HepG2 (cell line): Measurements from ENCODE around the gene AGXT. TPM values are rescaled to one million over a fixed set of nuclear protein-coding genes. Genes with fewer than 3 reads are reported as not detected.
A peak's percentile ranks its signal among the peaks of the same experiment; 100 is the strongest.

Experiments
- ATF6 ChIP-seq: sonication (generic); formaldehyde crosslinking; conservative IDR thresholded peaks from 2 replicates; pipeline ENCODE4 v1.4.0; 2020; ENCODE audit warnings: missing genetic modification reagents
- ATF7-NPFF ChIP-seq: sonication (generic); formaldehyde crosslinking; IDR thresholded peaks from 2 replicates; pipeline ENCODE4 v1.8.1; 2023; ENCODE audit warnings: mild to moderate bottlenecking, low read depth, missing genetic modification reagents, moderate library complexity
- BORCS8-MEF2B ChIP-seq: sonication (generic); formaldehyde crosslinking; IDR thresholded peaks from 2 replicates; pipeline ENCODE4 v1.8.0; 2022; ENCODE audit warnings: mild to moderate bottlenecking, missing genetic modification reagents
- DMTF1 ChIP-seq: sonication (generic); formaldehyde crosslinking; IDR thresholded peaks from 2 replicates; pipeline ENCODE4 v1.4.0; 2020; ENCODE audit warnings: mild to moderate bottlenecking, missing genetic modification reagents
- GABPB1 ChIP-seq: IDR thresholded peaks from 2 replicates; pipeline ENCODE4 v1.6.1; 2016; ENCODE audit warnings: mild to moderate bottlenecking, missing genetic modification reagents, moderate library complexity, missing compliant biosample characterization
- HBP1 ChIP-seq: IDR thresholded peaks from 2 replicates; pipeline ENCODE4 v1.6.1; 2016; ENCODE audit warnings: low read depth, control low read depth
- KDM1A ChIP-seq: IDR thresholded peaks from 2 replicates; pipeline ENCODE4 v1.6.1; 2016; ENCODE audit warnings: missing compliant biosample characterization
- LCORL ChIP-seq, 2 experiments: fragments of 450-650 bp in 1 of 2; sonication (generic) in 1 of 2; formaldehyde crosslinking in 1 of 2; IDR thresholded peaks; 2 replicates each; pipeline versions ENCODE4 v1.5.0 to v1.6.1; 2017 to 2020; ENCODE audit warnings: antibody characterized with exemption in 1 of 2, missing genetic modification reagents in 1 of 2
- NR0B2 ChIP-seq: sonication (generic); formaldehyde crosslinking; IDR thresholded peaks from 2 replicates; pipeline ENCODE4 v1.4.0; 2020; ENCODE audit warnings: mild to moderate bottlenecking, missing genetic modification reagents
- PLRG1 ChIP-seq: fragments of 450-650 bp; conservative IDR thresholded peaks from 2 replicates; pipeline ENCODE4 v1.6.1; 2016
- REPIN1 ChIP-seq: sonication (generic); formaldehyde crosslinking; IDR thresholded peaks from 2 replicates; pipeline ENCODE4 v1.8.0; 2022; ENCODE audit warnings: missing genetic modification reagents, low read depth, mild to moderate bottlenecking, borderline replicate concordance
- SSRP1 ChIP-seq: IDR thresholded peaks from 2 replicates; pipeline ENCODE4 v1.6.1; 2016; ENCODE audit warnings: control low read depth
- ZBED4 ChIP-seq: sonication (generic); formaldehyde crosslinking; IDR thresholded peaks from 2 replicates; pipeline ENCODE4 v1.4.0; 2020; ENCODE audit warnings: missing genetic modification reagents, borderline replicate concordance
- ZBTB8A ChIP-seq: sonication (generic); formaldehyde crosslinking; IDR thresholded peaks from 2 replicates; pipeline ENCODE4 v1.4.0; 2020; ENCODE audit warnings: mild to moderate bottlenecking, low read depth, missing genetic modification reagents, borderline replicate concordance
- ZMYM4 ChIP-seq: sonication (generic); formaldehyde crosslinking; IDR thresholded peaks from 2 replicates; pipeline ENCODE4 v1.8.1; 2023; ENCODE audit warnings: mild to moderate bottlenecking, missing genetic modification reagents
- ZNF382 ChIP-seq: sonication (generic); formaldehyde crosslinking; IDR thresholded peaks from 2 replicates; pipeline ENCODE4 v1.5.0; 2020; ENCODE audit warnings: missing genetic modification reagents, mild to moderate bottlenecking, borderline replicate concordance
- ZNF737 ChIP-seq: sonication (generic); formaldehyde crosslinking; IDR thresholded peaks from 2 replicates; pipeline ENCODE4 v1.5.0; 2020; ENCODE audit warnings: missing genetic modification reagents, mild to moderate bottlenecking, borderline replicate concordance
- polyA plus RNA-seq, 8 experiments: library from polyadenylated mRNA; depleted of rRNA in 3 of 8; stranded (reverse) in 7 of 8; unstranded in 1 of 8; fragments of >200 nt; fragmentation: Illumina TruSeq in 4 of 8; extraction: Trizol in 4 of 8; gene quantifications; 2 replicates each; pipeline versions ENCODE4 v1.2.1 to v1.2.3, GENCODE V29; 2011 to 2016; ENCODE audit warnings: low read depth in 4 of 8, missing spikeins in 1 of 8, mixed read lengths in 1 of 8; ENCODE audit not compliant: insufficient read depth in 1 of 8
- total RNA-seq, 5 experiments: library from RNA; depleted of rRNA; stranded (reverse); fragments of >200 nt; fragmentation: Illumina TruSeq; extraction: Trizol; gene quantifications; 2 replicates each; pipeline ENCODE4 v1.2.3, GENCODE V29; 2016; ENCODE audit warnings: low read depth in 1 of 5

Gene AGXT
- total and polyA plus RNA-seq, 2 of the 13 experiments (the other 11 are each of a cell fraction or from before 2014, with no cell fraction given) = 41.9 to 96.1 TPM

- TF ChIP-seq ATF6 (CRISPR knock-in tag) (no peak), ZNF737 (CRISPR knock-in tag) (peak; percentile 55; the same call in 1 of the 2 replicates), DMTF1 (CRISPR knock-in tag) (0 out of 2 replicates have a peak, but pooled peaks have one; percentile 2), KDM1A (CRISPR knock-in tag) (peak; percentile 86), BORCS8-MEF2B (CRISPR knock-in tag) (peak; percentile 99), PLRG1 (no peak), HBP1 (CRISPR knock-in tag) (peak; percentile 96), LCORL (IDR thresholded peaks at IDR 0.05) (peak; percentile 60; the same call in 1 of the 2 replicates), LCORL (CRISPR knock-in tag; IDR thresholded peaks at IDR 0.05) (peak; percentile 97), REPIN1 (CRISPR knock-in tag) (peak; percentile 94), GABPB1 (peak; percentile 85), ZBED4 (CRISPR knock-in tag) (peak; percentile 98), ZMYM4 (CRISPR knock-in tag) (peak; percentile 92), ZNF382 (CRISPR knock-in tag) (no peak), ATF7-NPFF (peak; percentile 98), NR0B2 (CRISPR knock-in tag) (peak; percentile 99), SSRP1 (CRISPR knock-in tag) (no peak; the same call in 1 of the 2 replicates), ZBTB8A (CRISPR knock-in tag) (peak; percentile 92; the same call in 1 of the 2 replicates)
Observed at GRCh38 chr2:240857039-240858008, 11.3 kb upstream of the AGXT start (continued).
